ENCODE results near the gene POTEB3.
"Not testable (repeated sequence)": the region's sequence is repeated elsewhere in the genome, so short reads cannot be mapped to it uniquely, and the experiment has no call there.

DNA sequence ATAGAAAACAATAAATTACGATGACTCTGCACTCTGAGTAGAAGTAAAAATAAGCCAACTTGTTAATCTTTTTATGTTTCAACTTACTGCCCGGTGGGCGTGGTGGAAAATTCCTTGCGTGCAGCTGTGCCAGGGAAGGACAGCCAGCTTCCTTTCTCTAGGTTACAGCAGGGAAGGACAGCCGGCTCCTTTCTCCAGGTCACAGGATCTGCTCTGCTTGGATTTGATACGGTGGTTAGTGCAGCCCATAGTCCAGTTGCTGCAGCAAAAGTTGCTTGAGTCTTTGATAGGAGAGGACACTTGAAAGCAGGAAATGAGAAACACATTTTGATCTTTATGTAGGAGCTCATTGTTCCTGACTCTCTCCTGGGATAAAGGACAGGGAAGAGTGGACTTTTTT is 13.4 kb upstream of the POTEB3 start:
- TF ChIP-seq, protein P1, sequence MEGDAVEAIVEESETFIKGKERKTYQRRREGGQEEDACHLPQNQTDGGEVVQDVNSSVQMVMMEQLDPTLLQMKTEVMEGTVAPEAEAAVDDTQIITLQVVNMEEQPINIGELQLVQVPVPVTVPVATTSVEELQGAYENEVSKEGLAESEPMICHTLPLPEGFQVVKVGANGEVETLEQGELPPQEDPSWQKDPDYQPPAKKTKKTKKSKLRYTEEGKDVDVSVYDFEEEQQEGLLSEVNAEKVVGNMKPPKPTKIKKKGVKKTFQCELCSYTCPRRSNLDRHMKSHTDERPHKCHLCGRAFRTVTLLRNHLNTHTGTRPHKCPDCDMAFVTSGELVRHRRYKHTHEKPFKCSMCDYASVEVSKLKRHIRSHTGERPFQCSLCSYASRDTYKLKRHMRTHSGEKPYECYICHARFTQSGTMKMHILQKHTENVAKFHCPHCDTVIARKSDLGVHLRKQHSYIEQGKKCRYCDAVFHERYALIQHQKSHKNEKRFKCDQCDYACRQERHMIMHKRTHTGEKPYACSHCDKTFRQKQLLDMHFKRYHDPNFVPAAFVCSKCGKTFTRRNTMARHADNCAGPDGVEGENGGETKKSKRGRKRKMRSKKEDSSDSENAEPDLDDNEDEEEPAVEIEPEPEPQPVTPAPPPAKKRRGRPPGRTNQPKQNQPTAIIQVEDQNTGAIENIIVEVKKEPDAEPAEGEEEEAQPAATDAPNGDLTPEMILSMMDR (conservative IDR thresholded peaks at IDR 0.05) = not testable (repeated sequence)
- not testable (repeated sequence) for TF ChIP-seq EZH2 (IDR thresholded peaks at IDR 0.05; ENCODE audit: low read depth)
